ENCODE measurements around the gene SLIT3.
A peak's percentile ranks its signal among the peaks of the same experiment; 100 is the strongest.

Gene SLIT3

GRCh38 chr5:169064093-169064492 is 236.8 kb downstream of the SLIT3 start:
- DNase-seq: no peak

- DNase-seq: no peak
These were observed 237.5 kb downstream of the SLIT3 start for GRCh38 chr5:169063316-169063953.

GRCh38 chr5:169062690-169063089 is 238.2 kb downstream of the SLIT3 start:
- DNase-seq: no peak

- no peak for DNase-seq
These were observed 246.4 kb downstream of the SLIT3 start for GRCh38 chr5:169054506-169054905.

- no peak for DNase-seq
These were observed 248.7 kb downstream of the SLIT3 start for GRCh38 chr5:169052207-169052606.

GRCh38 chr5:169051351-169051750 is 249.6 kb downstream of the SLIT3 start:
- no peak for DNase-seq

- DNase-seq: no peak
These were observed 250.3 kb downstream of the SLIT3 start for GRCh38 chr5:169050636-169051035.

GRCh38 chr5:169050146-169050571 is 250.8 kb downstream of the SLIT3 start:
- DNase-seq: no peak

- no peak for DNase-seq
These were observed 251.2 kb downstream of the SLIT3 start for GRCh38 chr5:169049712-169050111.

- no peak for DNase-seq
These were observed 252.5 kb downstream of the SLIT3 start for GRCh38 chr5:169048181-169049125.

- no peak for DNase-seq
These were observed 256.0 kb downstream of the SLIT3 start for GRCh38 chr5:169044962-169045361.

- no peak for DNase-seq
These were observed 259.8 kb downstream of the SLIT3 start for GRCh38 chr5:169041180-169041579.

GRCh38 chr5:169039592-169039991 is 261.3 kb downstream of the SLIT3 start:
- no peak for DNase-seq

GRCh38 chr5:169037466-169037865 is 263.5 kb downstream of the SLIT3 start:
- DNase-seq: no peak

GRCh38 chr5:169036079-169036805 is 264.7 kb downstream of the SLIT3 start:
- DNase-seq: no peak

- peak; percentile 28 for DNase-seq
These were observed 271.2 kb downstream of the SLIT3 start for GRCh38 chr5:169029661-169030274.

GRCh38 chr5:169029037-169029436 is 271.9 kb downstream of the SLIT3 start:
- no peak for DNase-seq

- DNase-seq: no peak
These were observed 273.4 kb downstream of the SLIT3 start for GRCh38 chr5:169027501-169028061.

GRCh38 chr5:169025491-169025890 is 275.4 kb downstream of the SLIT3 start:
- no peak for DNase-seq

- no peak for DNase-seq
These were observed 276.5 kb downstream of the SLIT3 start for GRCh38 chr5:169024421-169024820.

- no peak for DNase-seq
These were observed 278.2 kb downstream of the SLIT3 start for GRCh38 chr5:169022718-169023117.

GRCh38 chr5:169020102-169020501 is 280.8 kb downstream of the SLIT3 start:
- no peak for DNase-seq

- DNase-seq: no peak
These were observed 282.0 kb downstream of the SLIT3 start for GRCh38 chr5:169018925-169019324.

Measured in NCI-H1092 treated with DMSO at 0.1 percent for 48 hours (cell line).